K562 (cell line): ENCODE data around the gene DOLPP1. TPM values are rescaled to one million over a fixed set of nuclear protein-coding genes. Genes with fewer than 3 reads are reported as not detected.

ENCODE experiments used
- ARID1B ChIP-seq: fragments of 450-650 bp; IDR thresholded peaks from 2 replicates; pipeline ENCODE4 v1.6.1; 2016; ENCODE audit warnings: antibody characterized with exemption, mild to moderate bottlenecking, inconsistent platforms
- ETV1 ChIP-seq: fragments of 450-650 bp; conservative IDR thresholded peaks from 2 replicates; pipeline ENCODE4 v1.6.1; 2016; ENCODE audit warnings: missing genetic modification characterization, control low read depth, low read depth, missing compliant biosample characterization
- KDM4B ChIP-seq, 2 experiments: fragments of 450-650 bp in 1 of 2; sonication (generic) in 1 of 2; IDR thresholded peaks; 2 replicates each; pipeline ENCODE4 v1.6.1; 2016 to 2017; ENCODE audit warnings: borderline replicate concordance in 2 of 2, antibody characterized with exemption in 1 of 2, low read depth in 1 of 2, mild to moderate bottlenecking in 1 of 2
- KLF13 ChIP-seq: fragments of 450-650 bp; IDR thresholded peaks from 2 replicates; pipeline ENCODE4 v1.6.1; 2016; ENCODE audit warnings: missing genetic modification characterization, low read depth, mild to moderate bottlenecking, missing compliant biosample characterization, moderate library complexity, borderline replicate concordance
- MECOM ChIP-seq: fragments of 250-450 bp; sonication (Bioruptor Pico); IDR thresholded peaks from 2 replicates; pipeline ENCODE4 v1.8.0; 2022; ENCODE audit warnings: inconsistent platforms
- NR2C1 ChIP-seq, 2 experiments: fragments of 450-650 bp; IDR thresholded peaks; 2 replicates each; pipeline ENCODE4 v1.6.1; 2017; ENCODE audit warnings: mild to moderate bottlenecking in 2 of 2, antibody characterized with exemption in 1 of 2, inconsistent platforms in 1 of 2, missing compliant biosample characterization in 1 of 2, missing genetic modification characterization in 1 of 2
- ZNF121 ChIP-seq: sonication (generic); formaldehyde crosslinking; conservative IDR thresholded peaks from 2 replicates; pipeline ENCODE4 v1.8.0; 2022; ENCODE audit warnings: missing genetic modification reagents
- ZNF217 ChIP-seq: sonication (generic); formaldehyde crosslinking; IDR thresholded peaks from 2 replicates; pipeline ENCODE4 v1.8.0; 2022; ENCODE audit warnings: mild to moderate bottlenecking, missing genetic modification reagents
- ZNF3 ChIP-seq: fragments of 250-450 bp; sonication (Bioruptor Pico); IDR thresholded peaks from 2 replicates; pipeline ENCODE4 v1.5.0; 2021; ENCODE audit warnings: mild to moderate bottlenecking, moderate library complexity
- ZNF699 ChIP-seq: fragments of 250-450 bp; sonication (Bioruptor Pico); IDR thresholded peaks from 2 replicates; pipeline ENCODE4 v1.8.0; 2021; ENCODE audit warnings: mild to moderate bottlenecking, moderate library complexity; ENCODE audit not compliant: insufficient replicate concordance
- polyA plus RNA-seq, 8 experiments: library from polyadenylated mRNA; depleted of rRNA in 4 of 8; stranded (reverse) in 5 of 8; unstranded in 3 of 8; fragments of >200 nt; fragmentation: Nextera tagmentation in 2 of 8; fragmentation: Illumina TruSeq in 1 of 8; extraction: Ambion mirVana in 2 of 8; extraction: Trizol in 1 of 8; gene quantifications; 2 replicates each; pipeline versions ENCODE4 v1.2.1 to v1.2.3, GENCODE V29; 2011 to 2014; ENCODE audit warnings: inconsistent platforms in 1 of 8, missing spikeins in 1 of 8
- total RNA-seq, 7 experiments: library from RNA; depleted of rRNA in 6 of 7; stranded (reverse); fragments of >200 nt in 6 of 7; fragmentation: Illumina TruSeq in 2 of 7; extraction: Trizol in 2 of 7; gene quantifications; 2 replicates each; pipeline versions ENCODE4 v1.2.1 to v1.2.3, GENCODE V29; 2011 to 2021; ENCODE audit warnings: low replicate concordance in 1 of 7
- TF ChIP-seq, protein P1 (sequence below): fragments of 200-600 bp; sonication (generic); IDR thresholded peaks from one replicate; pipeline ENCODE4 v1.6.1; 2012; ENCODE audit warnings: mild to moderate bottlenecking, low read depth, low read length, inconsistent platforms
- TF ChIP-seq, protein P2 (sequence below): fragments of 450-650 bp; IDR thresholded peaks from 2 replicates; pipeline ENCODE4 v1.6.1; 2017; ENCODE audit warnings: mild to moderate bottlenecking, moderate library complexity

DOLPP1 gene
- total and polyA plus RNA-seq, 9 of the 15 experiments (the other 6 are each of a cell fraction or from before 2014, with no cell fraction given) = 3.0 to 39.8 (median 30.5) TPM

GRCh38 chr9:129068990-129069861, 11.7 kb upstream of the DOLPP1 start (continued):
- peak; percentile 49; the same call in 1 of the 2 replicates for TF ChIP-seq NR2C1 (IDR thresholded peaks at IDR 0.05)
- TF ChIP-seq NR2C1 (tag; IDR thresholded peaks at IDR 0.05) = peak; percentile 77
- TF ChIP-seq ARID1B = peak; percentile 100
- no peak; a peak in 1 of 4 replicates for TF ChIP-seq KDM4B (IDR thresholded peaks at IDR 0.05; ENCODE audit: borderline replicate concordance in 2 of 2, low read depth in 1 of 2)
- TF ChIP-seq ZNF699 = no peak
- TF ChIP-seq, protein P1, sequence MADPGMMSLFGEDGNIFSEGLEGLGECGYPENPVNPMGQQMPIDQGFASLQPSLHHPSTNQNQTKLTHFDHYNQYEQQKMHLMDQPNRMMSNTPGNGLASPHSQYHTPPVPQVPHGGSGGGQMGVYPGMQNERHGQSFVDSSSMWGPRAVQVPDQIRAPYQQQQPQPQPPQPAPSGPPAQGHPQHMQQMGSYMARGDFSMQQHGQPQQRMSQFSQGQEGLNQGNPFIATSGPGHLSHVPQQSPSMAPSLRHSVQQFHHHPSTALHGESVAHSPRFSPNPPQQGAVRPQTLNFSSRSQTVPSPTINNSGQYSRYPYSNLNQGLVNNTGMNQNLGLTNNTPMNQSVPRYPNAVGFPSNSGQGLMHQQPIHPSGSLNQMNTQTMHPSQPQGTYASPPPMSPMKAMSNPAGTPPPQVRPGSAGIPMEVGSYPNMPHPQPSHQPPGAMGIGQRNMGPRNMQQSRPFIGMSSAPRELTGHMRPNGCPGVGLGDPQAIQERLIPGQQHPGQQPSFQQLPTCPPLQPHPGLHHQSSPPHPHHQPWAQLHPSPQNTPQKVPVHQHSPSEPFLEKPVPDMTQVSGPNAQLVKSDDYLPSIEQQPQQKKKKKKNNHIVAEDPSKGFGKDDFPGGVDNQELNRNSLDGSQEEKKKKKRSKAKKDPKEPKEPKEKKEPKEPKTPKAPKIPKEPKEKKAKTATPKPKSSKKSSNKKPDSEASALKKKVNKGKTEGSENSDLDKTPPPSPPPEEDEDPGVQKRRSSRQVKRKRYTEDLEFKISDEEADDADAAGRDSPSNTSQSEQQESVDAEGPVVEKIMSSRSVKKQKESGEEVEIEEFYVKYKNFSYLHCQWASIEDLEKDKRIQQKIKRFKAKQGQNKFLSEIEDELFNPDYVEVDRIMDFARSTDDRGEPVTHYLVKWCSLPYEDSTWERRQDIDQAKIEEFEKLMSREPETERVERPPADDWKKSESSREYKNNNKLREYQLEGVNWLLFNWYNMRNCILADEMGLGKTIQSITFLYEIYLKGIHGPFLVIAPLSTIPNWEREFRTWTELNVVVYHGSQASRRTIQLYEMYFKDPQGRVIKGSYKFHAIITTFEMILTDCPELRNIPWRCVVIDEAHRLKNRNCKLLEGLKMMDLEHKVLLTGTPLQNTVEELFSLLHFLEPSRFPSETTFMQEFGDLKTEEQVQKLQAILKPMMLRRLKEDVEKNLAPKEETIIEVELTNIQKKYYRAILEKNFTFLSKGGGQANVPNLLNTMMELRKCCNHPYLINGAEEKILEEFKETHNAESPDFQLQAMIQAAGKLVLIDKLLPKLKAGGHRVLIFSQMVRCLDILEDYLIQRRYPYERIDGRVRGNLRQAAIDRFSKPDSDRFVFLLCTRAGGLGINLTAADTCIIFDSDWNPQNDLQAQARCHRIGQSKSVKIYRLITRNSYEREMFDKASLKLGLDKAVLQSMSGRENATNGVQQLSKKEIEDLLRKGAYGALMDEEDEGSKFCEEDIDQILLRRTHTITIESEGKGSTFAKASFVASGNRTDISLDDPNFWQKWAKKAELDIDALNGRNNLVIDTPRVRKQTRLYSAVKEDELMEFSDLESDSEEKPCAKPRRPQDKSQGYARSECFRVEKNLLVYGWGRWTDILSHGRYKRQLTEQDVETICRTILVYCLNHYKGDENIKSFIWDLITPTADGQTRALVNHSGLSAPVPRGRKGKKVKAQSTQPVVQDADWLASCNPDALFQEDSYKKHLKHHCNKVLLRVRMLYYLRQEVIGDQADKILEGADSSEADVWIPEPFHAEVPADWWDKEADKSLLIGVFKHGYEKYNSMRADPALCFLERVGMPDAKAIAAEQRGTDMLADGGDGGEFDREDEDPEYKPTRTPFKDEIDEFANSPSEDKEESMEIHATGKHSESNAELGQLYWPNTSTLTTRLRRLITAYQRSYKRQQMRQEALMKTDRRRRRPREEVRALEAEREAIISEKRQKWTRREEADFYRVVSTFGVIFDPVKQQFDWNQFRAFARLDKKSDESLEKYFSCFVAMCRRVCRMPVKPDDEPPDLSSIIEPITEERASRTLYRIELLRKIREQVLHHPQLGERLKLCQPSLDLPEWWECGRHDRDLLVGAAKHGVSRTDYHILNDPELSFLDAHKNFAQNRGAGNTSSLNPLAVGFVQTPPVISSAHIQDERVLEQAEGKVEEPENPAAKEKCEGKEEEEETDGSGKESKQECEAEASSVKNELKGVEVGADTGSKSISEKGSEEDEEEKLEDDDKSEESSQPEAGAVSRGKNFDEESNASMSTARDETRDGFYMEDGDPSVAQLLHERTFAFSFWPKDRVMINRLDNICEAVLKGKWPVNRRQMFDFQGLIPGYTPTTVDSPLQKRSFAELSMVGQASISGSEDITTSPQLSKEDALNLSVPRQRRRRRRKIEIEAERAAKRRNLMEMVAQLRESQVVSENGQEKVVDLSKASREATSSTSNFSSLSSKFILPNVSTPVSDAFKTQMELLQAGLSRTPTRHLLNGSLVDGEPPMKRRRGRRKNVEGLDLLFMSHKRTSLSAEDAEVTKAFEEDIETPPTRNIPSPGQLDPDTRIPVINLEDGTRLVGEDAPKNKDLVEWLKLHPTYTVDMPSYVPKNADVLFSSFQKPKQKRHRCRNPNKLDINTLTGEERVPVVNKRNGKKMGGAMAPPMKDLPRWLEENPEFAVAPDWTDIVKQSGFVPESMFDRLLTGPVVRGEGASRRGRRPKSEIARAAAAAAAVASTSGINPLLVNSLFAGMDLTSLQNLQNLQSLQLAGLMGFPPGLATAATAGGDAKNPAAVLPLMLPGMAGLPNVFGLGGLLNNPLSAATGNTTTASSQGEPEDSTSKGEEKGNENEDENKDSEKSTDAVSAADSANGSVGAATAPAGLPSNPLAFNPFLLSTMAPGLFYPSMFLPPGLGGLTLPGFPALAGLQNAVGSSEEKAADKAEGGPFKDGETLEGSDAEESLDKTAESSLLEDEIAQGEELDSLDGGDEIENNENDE = no peak
- TF ChIP-seq ZNF121 (CRISPR knock-in tag) = no peak
- no peak for TF ChIP-seq ZNF217 (CRISPR knock-in tag)
- TF ChIP-seq, protein P2, sequence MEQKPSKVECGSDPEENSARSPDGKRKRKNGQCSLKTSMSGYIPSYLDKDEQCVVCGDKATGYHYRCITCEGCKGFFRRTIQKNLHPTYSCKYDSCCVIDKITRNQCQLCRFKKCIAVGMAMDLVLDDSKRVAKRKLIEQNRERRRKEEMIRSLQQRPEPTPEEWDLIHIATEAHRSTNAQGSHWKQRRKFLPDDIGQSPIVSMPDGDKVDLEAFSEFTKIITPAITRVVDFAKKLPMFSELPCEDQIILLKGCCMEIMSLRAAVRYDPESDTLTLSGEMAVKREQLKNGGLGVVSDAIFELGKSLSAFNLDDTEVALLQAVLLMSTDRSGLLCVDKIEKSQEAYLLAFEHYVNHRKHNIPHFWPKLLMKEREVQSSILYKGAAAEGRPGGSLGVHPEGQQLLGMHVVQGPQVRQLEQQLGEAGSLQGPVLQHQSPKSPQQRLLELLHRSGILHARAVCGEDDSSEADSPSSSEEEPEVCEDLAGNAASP = no peak
- TF ChIP-seq ETV1 (tag) = peak; percentile 82
- peak; percentile 71; the same call in 1 of the 2 replicates for TF ChIP-seq MECOM (CRISPR knock-in tag)
- TF ChIP-seq ZNF3 (CRISPR knock-in tag) = no peak
- peak; percentile 66 for TF ChIP-seq KLF13 (tag)
